ENCODE data around the gene IARS1.

Gene IARS1

DNA sequence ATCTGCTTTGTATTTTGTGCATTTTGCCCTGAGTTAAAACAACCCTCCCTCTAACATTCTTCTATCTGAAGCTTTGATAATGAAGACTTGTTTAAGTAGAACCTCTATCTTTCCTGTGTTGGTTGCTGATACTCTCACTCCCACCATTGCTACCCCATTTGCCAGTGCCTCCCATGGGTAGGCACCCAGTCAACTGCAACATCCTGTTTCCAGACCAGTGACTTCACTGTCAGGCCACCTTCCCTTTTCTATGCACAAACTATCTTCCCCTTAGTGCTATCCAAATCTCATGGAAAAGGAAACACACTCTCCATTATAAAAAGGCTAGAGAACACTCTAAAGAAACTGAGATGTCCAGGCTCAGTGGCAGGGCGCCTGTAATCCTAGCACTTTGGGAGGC, 5.6 kb upstream of the IARS1 start:
- peak; percentile 77 for DNase-seq
- in situ Hi-C loops (cut with MboI; ENCODE audit: low pct_unique_long_range_greater_than_20kb, low sequenced_read_pairs): no loop called here

DNA sequence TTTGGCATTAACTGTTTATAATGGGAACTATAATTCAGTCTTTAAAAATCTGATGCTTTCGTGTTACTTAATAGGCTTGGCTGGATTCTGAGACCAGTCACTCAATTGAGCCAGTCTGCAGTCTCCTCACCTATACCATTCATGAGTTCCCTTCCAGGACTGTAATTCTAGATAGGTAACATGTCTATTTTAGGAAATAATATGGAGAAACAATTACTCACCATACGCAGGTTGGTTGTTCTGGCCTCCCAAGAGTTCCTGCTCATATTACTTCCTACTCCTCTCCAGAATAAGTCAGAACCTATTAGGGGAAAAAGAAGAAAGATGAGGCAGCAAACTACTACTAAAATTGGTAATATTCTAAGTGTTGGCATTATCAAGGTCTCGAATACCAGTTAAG, 4.5 kb upstream of the IARS1 start:
- in situ Hi-C loops (cut with MboI; ENCODE audit: low pct_unique_long_range_greater_than_20kb, low sequenced_read_pairs): no loop called here
- no peak for DNase-seq

DNA sequence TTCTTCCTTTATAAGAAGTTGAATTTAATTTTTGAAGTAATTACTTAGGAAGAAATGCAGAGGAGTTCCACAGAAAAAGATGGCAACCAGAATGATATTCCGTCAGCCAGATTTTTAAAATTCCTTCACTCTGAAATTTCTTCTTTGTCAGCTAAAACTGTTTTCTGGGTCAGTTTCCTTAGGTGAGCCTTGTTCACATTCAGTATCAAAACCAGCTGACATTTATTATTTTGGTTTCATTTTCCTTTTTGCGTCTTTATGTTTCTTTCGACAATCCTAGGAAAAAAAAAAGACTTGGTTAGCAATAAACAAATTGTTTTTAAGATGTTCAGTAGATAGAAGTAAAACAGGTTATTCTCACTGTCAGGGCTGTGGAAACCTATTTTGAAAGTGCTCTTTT, 4.1 kb upstream of the IARS1 start:
- DNase-seq: no peak
- in situ Hi-C loops (cut with MboI; ENCODE audit: low pct_unique_long_range_greater_than_20kb, low sequenced_read_pairs): no loop called here

DNA sequence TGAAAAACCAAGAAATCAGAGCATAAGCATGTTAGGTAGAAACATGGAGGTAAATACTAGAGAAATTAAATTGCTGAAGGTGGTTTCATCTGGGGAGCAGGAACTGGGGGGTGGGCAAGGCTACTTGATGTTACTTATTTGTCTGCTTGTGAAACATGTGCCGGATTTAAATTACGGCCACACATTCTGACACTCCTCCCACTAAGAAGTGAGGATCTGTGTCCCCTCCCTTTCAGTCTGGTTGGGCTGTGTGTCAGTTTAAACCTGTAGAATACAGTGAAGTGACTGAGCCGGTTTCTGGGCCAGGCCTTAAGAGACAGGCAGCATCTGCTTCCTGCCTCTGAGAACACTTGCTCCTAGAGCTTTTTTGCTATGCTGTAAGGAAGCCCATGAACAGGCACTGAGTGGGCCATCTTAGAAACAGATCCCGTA, 2.3 kb upstream of the IARS1 start:
- in situ Hi-C loops (cut with MboI; ENCODE audit: low pct_unique_long_range_greater_than_20kb, low sequenced_read_pairs): no loop called here
- DNase-seq: peak; percentile 91

DNA sequence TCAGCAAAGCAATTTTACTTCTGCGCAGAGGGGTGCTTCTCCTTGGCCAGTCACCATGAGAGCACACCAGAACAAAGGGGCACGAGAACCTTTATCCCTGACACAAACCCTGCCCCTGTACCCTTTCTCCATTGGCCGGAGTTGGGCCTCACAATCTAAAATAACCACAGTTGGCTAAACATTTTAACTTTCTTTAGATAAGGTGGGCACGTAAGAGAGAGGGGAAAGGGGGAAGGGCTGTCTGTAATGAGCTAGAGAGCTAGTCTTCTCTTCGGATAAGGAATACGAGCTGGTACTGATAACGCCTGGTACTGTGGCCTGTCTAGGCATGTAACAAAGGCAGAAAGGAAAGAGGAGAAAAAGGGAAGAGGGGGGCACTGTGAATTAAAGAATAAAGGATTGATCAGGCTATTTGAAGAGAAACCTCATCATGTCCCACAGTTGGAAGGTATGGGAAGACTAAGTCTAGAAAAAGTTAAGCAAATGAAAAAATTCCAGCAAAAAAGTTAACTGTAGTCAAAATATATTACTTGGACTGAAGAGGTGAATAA, 1.8 kb upstream of the IARS1 start:
- in situ Hi-C loops (cut with MboI; ENCODE audit: low pct_unique_long_range_greater_than_20kb, low sequenced_read_pairs): no loop called here
- DNase-seq: peak; percentile 20

DNA sequence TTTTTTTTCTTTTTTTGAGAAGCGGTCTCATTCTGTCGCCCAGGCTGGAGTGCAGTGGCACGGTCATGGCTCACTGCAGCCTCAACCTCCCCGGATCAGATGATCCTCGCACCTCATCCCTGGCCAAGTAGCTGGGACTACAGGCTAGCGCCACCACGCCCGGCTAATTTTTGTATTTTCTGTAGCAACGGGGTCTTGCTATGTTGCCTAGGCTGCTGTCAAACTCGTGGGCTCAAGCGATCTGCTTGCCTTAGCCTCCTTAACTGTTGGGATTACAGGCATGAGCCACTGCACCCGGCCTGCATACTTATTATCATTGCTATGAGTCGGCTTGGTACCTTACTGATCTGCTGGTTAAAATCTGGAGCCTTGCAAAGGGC, 790 bp upstream of the IARS1 start:
- in situ Hi-C loops (cut with MboI; ENCODE audit: low pct_unique_long_range_greater_than_20kb, low sequenced_read_pairs): no loop called here
- DNase-seq: no peak

- in situ Hi-C loops (cut with MboI; ENCODE audit: low pct_unique_long_range_greater_than_20kb, low sequenced_read_pairs): no loop called here
- DNase-seq: no peak
These were observed 482 bp downstream of the IARS1 start for GRCh38 chr9:92293075-92293354.

GRCh38 chr9:92292338-92293074, 991 bp downstream of the IARS1 start:
- DNase-seq: peak; percentile 70
- in situ Hi-C loops (cut with MboI; ENCODE audit: low pct_unique_long_range_greater_than_20kb, low sequenced_read_pairs): no loop called here

DNA sequence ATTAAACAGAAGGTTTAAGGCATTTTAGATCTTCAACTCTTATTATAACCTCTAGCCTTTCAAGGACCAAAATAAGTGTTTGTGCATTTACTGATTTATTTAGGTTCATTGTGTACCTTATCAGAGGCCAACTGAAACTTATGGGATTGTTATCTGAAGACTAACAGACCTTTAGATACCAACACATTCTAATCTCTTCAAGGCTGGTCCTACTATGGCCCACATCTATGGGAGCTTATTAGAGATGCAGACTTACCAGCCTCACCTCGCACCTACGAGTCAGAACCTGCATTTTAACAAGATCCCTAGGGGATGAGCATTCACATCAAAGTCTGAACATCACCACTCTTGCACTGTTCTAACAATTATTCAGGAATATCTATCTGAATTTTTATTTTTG, 1.9 kb downstream of the IARS1 start:
- in situ Hi-C loops (cut with MboI; ENCODE audit: low pct_unique_long_range_greater_than_20kb, low sequenced_read_pairs): no loop called here
- no peak for DNase-seq

- in situ Hi-C loops (cut with MboI; ENCODE audit: low pct_unique_long_range_greater_than_20kb, low sequenced_read_pairs): no loop called here
- DNase-seq: no peak
These were observed 2.6 kb downstream of the IARS1 start for GRCh38 chr9:92290785-92291429.

DNA sequence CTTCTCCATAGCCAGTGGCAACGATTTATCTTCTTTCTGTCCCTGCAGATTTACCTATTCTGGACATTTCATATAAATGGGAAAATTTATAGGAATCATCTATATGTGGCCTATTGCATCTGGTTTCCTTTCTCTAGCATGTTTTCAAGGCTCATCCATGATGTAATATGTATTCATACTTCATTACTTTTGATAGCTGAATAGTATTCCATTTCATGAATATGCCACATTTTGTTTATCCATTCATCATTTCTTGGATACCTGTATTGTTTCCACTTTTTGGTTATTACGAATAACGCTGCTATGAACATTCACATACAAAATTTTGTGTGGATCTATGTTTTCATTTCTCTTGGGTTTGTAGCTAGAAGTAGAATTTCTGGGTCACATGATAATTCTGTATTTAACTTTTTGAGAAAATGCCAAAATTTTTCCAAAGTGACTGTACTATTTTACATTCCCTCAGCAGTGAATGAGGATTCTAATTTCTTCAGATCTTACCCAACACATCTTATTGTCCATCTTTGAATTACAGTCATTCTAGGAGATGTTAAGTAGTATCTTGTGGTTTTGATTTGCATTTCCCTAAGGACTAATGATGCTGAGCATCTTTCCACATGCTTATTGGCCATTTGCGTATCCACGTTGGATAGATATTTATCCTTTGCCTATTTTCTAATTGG, 3.6 kb downstream of the IARS1 start:
- no peak for DNase-seq
- in situ Hi-C loops (cut with MboI; ENCODE audit: low pct_unique_long_range_greater_than_20kb, low sequenced_read_pairs): no loop called here

- no peak for DNase-seq
- in situ Hi-C loops (cut with MboI; ENCODE audit: low pct_unique_long_range_greater_than_20kb, low sequenced_read_pairs): no loop called here
These were observed 14.2 kb downstream of the IARS1 start for GRCh38 chr9:92279302-92279701.

DNA sequence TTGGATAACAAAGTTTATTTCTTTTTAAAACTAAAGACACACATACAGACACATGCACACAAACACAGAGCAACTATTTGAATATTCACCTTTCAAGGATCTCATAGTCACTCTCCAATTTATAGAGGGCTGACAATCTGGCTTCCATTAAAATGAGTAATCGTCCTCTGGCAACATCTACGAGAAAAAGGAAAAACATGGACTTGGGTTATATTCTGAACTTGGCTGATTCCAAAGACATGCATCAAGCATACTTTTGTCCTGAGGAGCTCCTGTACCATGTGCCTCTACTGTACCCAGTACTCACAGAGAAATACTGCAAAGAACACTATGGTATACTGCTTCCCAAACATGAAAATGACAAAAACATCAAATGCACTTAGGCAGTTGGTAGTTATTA, 15.4 kb downstream of the IARS1 start:
- in situ Hi-C loops (cut with MboI; ENCODE audit: low pct_unique_long_range_greater_than_20kb, low sequenced_read_pairs): no loop called here
- no peak for DNase-seq

DNA sequence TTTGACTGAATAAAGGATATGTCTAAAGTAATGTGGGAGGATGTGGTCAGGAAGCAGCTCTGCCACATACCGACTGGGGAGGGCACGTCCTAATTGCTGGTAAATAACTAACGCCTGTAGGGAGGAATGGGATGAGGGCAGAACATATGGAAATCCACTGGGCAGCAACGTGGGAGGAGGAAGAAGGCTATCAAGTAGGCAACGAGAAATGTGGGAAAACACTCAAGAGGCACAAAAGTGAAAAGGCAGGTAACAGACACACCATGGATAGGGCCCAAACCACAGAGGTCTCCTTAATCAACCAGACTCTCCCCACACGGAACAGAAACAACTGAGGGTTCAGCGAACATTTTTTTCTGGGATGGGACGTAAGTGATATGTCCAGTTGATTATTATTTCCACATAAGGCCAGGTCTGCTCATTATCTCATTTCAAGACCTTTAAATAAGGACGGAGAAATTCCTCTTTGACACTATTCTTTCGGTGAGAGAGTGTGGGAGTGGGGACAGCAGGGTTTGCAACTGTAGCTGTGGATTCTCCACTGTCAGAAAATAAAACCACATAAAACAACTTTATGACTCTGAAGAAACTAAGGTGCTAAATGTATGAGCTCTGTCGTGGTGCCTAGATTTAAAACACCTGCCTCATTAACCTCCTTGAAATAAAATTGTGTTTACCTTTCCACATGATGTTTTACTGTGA, 17.0 kb downstream of the IARS1 start:
- peak; percentile 27 for DNase-seq
- in situ Hi-C loops (cut with MboI; ENCODE audit: low pct_unique_long_range_greater_than_20kb, low sequenced_read_pairs): no loop called here

DNA sequence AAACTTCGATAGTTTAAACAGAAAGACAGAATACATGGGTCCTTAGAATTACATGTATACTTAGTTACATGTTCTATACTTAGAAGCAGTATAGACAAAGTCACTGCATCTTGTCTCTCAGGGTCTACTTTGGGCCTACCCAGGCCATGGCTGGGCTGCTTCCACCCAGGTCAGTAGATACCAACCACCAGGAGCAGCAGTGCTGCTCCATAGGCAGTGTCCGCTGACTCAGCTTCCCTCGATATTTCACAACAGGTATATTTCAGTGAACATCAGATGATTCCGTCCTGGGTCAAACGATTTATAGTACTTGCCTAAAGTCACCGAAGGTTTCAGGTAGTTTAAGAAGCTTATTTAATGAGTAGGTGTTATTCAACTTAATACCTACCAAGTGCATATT, 18.0 kb downstream of the IARS1 start:
- in situ Hi-C loops (cut with MboI; ENCODE audit: low pct_unique_long_range_greater_than_20kb, low sequenced_read_pairs): no loop called here
- DNase-seq: no peak

DNA sequence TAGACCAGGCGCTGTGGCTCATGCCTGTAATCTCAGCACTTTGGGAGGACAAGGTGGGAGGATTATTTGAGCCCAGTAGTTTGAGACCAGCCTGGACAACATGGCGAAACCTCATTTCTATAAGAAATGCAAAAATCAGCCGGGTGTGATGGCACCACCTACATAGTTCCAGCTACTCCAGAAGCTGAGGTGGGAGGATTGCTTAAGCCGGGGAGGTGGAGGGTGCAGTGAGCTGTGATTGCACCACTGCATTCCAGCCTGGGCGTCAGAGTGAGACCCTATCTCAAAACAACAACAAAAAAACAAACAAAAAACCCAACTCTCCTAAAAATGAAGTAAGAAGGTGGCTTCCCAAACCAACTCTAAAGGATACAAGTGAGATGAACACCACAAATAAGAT, 23.0 kb downstream of the IARS1 start:
- no peak for DNase-seq
- in situ Hi-C loops (cut with MboI; ENCODE audit: low pct_unique_long_range_greater_than_20kb, low sequenced_read_pairs): no loop called here

DNA sequence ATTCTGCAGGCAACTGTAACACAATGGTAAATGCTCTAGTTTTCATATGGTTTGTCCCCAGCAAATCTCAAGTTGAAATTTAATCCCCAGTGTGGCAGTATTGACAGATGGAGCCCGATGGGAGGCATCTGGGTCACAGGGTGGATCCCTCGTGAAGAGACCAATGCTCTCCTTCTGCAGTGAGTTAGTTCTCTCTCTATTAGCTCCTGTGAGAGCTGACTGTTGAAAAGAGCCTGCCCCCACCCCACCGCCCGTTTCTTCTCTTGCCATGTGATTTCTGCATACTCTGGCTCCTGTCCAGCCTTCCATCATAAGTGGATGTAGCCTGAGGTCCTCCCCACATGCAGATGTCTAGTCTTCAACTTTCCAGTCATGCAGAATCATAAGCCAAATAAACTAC, 27.0 kb downstream of the IARS1 start:
- no peak for DNase-seq
- in situ Hi-C loops (cut with MboI; ENCODE audit: low pct_unique_long_range_greater_than_20kb, low sequenced_read_pairs): no loop called here

DNA sequence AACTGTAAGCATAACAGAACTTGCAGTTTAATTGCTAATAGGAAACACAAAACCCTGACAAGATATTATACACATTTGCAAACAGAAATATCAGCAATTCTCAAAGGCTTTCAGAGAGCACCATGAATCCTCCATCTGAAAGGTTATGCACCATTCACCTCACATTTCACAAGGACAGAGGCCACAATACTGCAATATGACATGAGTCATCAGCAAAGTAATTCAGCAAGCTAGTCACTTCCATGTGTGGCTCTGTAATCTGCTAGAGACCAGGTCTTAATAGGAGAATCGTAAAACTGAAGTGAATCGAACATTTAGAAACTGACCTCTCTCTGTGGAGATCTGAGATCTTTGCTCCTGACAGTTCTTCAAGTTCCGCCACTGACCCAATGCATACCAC, 28.3 kb downstream of the IARS1 start:
- DNase-seq: no peak
- in situ Hi-C loops (cut with MboI; ENCODE audit: low pct_unique_long_range_greater_than_20kb, low sequenced_read_pairs): no loop called here

GRCh38 chr9:92263131-92263530, 30.4 kb downstream of the IARS1 start:
- in situ Hi-C loops (cut with MboI; ENCODE audit: low pct_unique_long_range_greater_than_20kb, low sequenced_read_pairs): no loop called here
- no peak for DNase-seq

GRCh38 chr9:92257327-92257726, 36.2 kb downstream of the IARS1 start:
- in situ Hi-C loops (cut with MboI; ENCODE audit: low pct_unique_long_range_greater_than_20kb, low sequenced_read_pairs): no loop called here
- no peak for DNase-seq

All from KBM-7 (cell line).